ENCODE measurements around the gene SATB2. TPM values are rescaled to one million over a fixed set of nuclear protein-coding genes. Genes with fewer than 3 reads are reported as not detected.

SATB2 gene
- total RNA-seq, 1 experiment from 2014 or later = 13.8 TPM

GRCh38 chr2:199469514-199470360 is 12.0 kb upstream of the SATB2 start:
- peaks cover 0 to 10% of the 10 kb centered on the region in 2 experiments; a peak in 2 of 4 replicates for H3K4me1 ChIP-seq (ENCODE audit: control insufficient read depth in 1 of 2, insufficient read depth in 2 of 2, low read length in 2 of 2)
- ATAC-seq (no peak), DNase-seq (ENCODE audit: low read depth, low spot score) (no peak)
- H3K4me2 ChIP-seq (ENCODE audit: low read length) = no peak overlapping the region
- no peak overlapping the region for H2AFZ ChIP-seq (ENCODE audit: low read depth, low read length, poor library complexity, severe bottlenecking)
- no peaks in the 10 kb centered on the region for H4K20me1 ChIP-seq (ENCODE audit: insufficient read depth)
- TF ChIP-seq ELF1 (IDR thresholded peaks at IDR 0.05; ENCODE audit: borderline replicate concordance, low read depth) (no peak), ZFX (IDR thresholded peaks at IDR 0.05) (no peak), YY1 (IDR thresholded peaks at IDR 0.05; ENCODE audit: extremely low read depth, insufficient replicate concordance, low read depth, low read length) (no peak), FOSL1 (IDR thresholded peaks at IDR 0.05; ENCODE audit: low read depth) (no peak), POLR2A (IDR thresholded peaks at IDR 0.05; ENCODE audit: borderline replicate concordance, extremely low read depth, insufficient read depth, insufficient read length) (no peak)
- no peaks in the 10 kb centered on the region for H3K9me2 ChIP-seq (ENCODE audit: insufficient read depth)
- no peak overlapping the region for H3K4me3 ChIP-seq (replicated peaks in 1 of 2; ENCODE audit: low read depth in 1 of 2, low read length in 2 of 2)
- no peak overlapping the region for H3K9ac ChIP-seq (ENCODE audit: low read length)
- ChIA-PET RAD21 (ENCODE audit: low non-redundant PET in 1 of 2, low total read pairs in 2 of 2, uncharacterized antibody in 2 of 2, unreplicated experiment in 2 of 2) (no interaction called here), CTCF (no interaction called here), POLR2A (no interaction called here)
- no peaks in the 10 kb centered on the region for H3K36me3 ChIP-seq (ENCODE audit: control insufficient read depth in 1 of 2, insufficient read depth in 2 of 2, low read length in 2 of 2)
- no peaks in the 10 kb centered on the region for H3K79me2 ChIP-seq (ENCODE audit: insufficient read depth, low read length)
- no peak overlapping the region for H3K27ac ChIP-seq (ENCODE audit: low read depth, low read length)
- intact Hi-C loops (cut with micrococcal nuclease) = no loop called here
- no peaks in the 10 kb centered on the region for H3K27me3 ChIP-seq (ENCODE audit: insufficient read depth, low read length)
- no TSS peak for BruUV-seq (replicated peaks)
- H3K9me3 ChIP-seq (ENCODE audit: control insufficient read depth in 1 of 2, insufficient read depth in 1 of 2, low read depth in 1 of 2, low read length in 2 of 2) = no peaks in the 10 kb centered on the region

- Histone ChIP-seq H3K79me2 (ENCODE audit: insufficient read depth, low read length) (no peaks in the 10 kb centered on the region), H3K4me1 (ENCODE audit: control insufficient read depth in 1 of 2, insufficient read depth in 2 of 2, low read length in 2 of 2) (peaks cover 0 to 11% of the 10 kb centered on the region in 2 experiments; a peak in 2 of 4 replicates), H3K9ac (ENCODE audit: low read length) (no peak overlapping the region), H3K4me3 (replicated peaks in 1 of 2; ENCODE audit: low read depth in 1 of 2, low read length in 2 of 2) (no peak overlapping the region), H3K27ac (ENCODE audit: low read depth, low read length) (no peak overlapping the region), H2AFZ (ENCODE audit: low read depth, low read length, poor library complexity, severe bottlenecking) (no peak overlapping the region), H3K36me3 (ENCODE audit: control insufficient read depth in 1 of 2, insufficient read depth in 2 of 2, low read length in 2 of 2) (no peaks in the 10 kb centered on the region), H4K20me1 (ENCODE audit: insufficient read depth) (no peaks in the 10 kb centered on the region), H3K9me3 (ENCODE audit: control insufficient read depth in 1 of 2, insufficient read depth in 1 of 2, low read depth in 1 of 2, low read length in 2 of 2) (no peaks in the 10 kb centered on the region), H3K9me2 (ENCODE audit: insufficient read depth) (no peaks in the 10 kb centered on the region), H3K27me3 (ENCODE audit: insufficient read depth, low read length) (no peaks in the 10 kb centered on the region), H3K4me2 (ENCODE audit: low read length) (no peak overlapping the region)
- no peak for TF ChIP-seq EGR1 (IDR thresholded peaks at IDR 0.05; ENCODE audit: low read depth)
- no peak for TF ChIP-seq SRF (IDR thresholded peaks at IDR 0.05; ENCODE audit: low read depth)
- no peak for TF ChIP-seq EZH2phosphoT487 (IDR thresholded peaks at IDR 0.05; ENCODE audit: borderline replicate concordance)
- no peak for TF ChIP-seq YY1 (IDR thresholded peaks at IDR 0.05; ENCODE audit: extremely low read depth, insufficient replicate concordance, low read depth, low read length)
- TF ChIP-seq ATF3 (IDR thresholded peaks at IDR 0.05) = no peak
- no peak for TF ChIP-seq SP1 (IDR thresholded peaks at IDR 0.05; ENCODE audit: low read depth)
- no peak for TF ChIP-seq POLR2A (IDR thresholded peaks at IDR 0.05; ENCODE audit: borderline replicate concordance, extremely low read depth, insufficient read depth, insufficient read length)
- no peak for DNase-seq (ENCODE audit: low read depth, low spot score)
- ATAC-seq = no peak
- intact Hi-C loops (cut with micrococcal nuclease) = no loop called here
- ChIA-PET CTCF (no interaction called here), RAD21 (ENCODE audit: low non-redundant PET in 1 of 2, low total read pairs in 2 of 2, uncharacterized antibody in 2 of 2, unreplicated experiment in 2 of 2) (no interaction called here), POLR2A (no interaction called here)
- BruUV-seq (replicated peaks) = no TSS peak
Measured at GRCh38 chr2:199468561-199469513, 11.1 kb upstream of the SATB2 start.

All from HCT116 (cell line).